Activated gamma-delta T cell treated with anti-CD3 and anti-CD28 coated beads, Interleukin-2, amount 50 U/mL, for 16 hours (primary cell): ENCODE measurements around the gene GOLGA8J.
"Not testable (repeated sequence)": the region's sequence is repeated elsewhere in the genome, so short reads cannot be mapped to it uniquely, and the experiment has no call there.

Source experiments
- DNase-seq: peaks from one replicate; pipeline ENCODE4 v3.0.0-alpha.2; 2020; ENCODE audit warnings: low read depth

Gene GOLGA8J, protein sequence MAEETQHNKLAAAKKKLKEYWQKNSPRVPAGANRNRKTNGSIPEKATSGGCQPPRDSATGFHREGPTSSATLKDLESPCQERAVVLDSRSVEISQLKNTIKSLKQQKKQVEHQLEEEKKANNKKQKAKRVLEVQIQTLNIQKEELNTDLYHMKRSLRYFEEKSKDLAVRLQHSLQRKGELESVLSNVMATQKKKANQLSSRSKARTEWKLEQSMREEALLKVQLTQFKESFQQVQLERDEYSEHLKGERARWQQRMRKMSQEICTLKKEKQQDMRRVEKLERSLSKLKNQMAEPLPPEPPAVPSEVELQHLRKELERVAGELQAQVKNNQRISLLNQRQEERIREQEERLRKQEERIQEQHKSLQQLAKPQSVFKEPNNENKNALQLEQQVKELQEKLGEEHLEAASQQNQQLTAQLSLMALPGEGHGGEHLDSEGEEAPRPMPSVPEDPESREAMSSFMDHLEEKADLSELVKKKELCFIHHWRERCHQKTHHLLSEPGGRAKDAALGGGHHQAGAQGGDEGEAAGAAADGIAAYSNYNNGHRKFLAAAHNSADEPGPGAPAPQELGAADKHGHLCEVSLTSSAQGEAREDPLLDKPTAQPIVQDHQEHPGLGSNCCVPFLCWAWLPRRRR

DNA sequence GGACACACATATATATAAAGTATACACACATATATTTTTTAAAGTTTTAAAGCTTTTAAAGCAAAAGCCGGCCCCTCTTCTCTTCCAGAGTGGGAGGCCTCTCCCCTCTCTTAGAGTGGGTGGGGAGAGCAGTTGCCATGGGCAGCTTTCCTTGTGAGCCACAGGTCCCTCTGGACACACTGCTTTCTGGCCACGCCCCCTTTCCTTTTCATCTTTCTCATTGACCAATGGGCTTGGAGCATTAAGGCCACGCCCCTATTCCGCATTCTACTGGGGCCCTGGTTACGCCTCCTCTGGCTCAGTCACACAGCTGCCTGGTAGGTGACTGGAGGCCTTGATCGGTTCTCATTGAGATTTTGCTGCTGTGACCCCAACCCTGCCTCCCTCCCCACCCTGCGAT, at the start of gene GOLGA8J:
Gene GOLGA8J, plus strand, starts transcription at position 301 of the 400 bp plus-strand sequence. Its CDS starts 98 bp downstream, at position 399.
- DNase-seq, result not testable (repeated sequence)

DNA sequence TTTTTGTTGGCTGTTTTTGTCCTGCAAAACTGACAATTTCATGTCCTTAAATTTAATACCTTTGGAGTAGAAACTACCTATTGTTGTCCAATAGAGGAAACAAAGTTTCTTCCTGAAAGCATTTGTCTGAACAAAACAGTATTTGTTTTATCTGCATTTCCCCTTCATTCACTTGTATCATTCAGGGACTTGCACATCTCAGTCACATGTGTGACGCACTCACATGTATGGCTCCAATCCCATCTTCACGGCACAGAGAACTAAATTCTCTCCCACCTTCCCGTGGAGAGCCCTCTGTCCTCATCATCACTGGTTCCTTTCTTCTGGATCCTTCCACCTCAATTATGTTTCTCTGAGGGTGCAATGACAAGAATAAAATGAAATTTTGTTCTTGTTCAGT, 49.5 kb upstream of the GOLGA8J start:
- DNase-seq, result no peak

- DNase-seq, result no peak
These were observed 49.0 kb upstream of the GOLGA8J start for GRCh38 chr15:30033763-30034162.

DNA sequence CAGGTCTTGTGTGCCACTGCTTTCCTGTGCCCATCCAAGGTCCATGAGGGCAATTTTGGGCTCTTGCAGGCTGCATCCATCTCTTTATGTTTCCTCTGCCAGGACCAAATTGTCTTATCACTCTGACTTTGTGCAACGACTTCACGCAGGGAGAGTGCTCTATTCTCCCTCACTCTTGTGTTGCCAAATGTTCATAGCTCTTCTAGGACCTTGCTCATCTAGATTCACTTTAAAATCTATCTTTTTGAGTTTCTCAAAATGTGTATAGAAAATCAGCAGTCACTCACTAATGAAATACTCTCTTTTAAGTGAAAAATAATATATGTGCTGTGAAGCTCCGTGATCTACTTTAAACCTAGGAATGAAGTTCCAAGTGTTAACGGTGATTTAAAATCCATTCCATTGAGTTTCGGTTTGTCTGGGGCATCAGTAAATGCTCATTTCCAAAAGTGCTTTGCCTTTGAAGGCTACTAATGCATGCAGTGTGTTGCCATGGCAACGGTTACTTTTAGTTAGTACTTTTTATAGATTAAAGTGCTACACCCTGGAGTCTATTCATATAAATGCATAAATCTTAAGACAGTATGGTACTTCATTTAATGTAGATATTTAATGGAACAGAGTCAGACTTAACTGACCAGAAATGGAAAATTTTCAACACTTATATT, 46.6 kb upstream of the GOLGA8J start:
- DNase-seq, result no peak

DNA sequence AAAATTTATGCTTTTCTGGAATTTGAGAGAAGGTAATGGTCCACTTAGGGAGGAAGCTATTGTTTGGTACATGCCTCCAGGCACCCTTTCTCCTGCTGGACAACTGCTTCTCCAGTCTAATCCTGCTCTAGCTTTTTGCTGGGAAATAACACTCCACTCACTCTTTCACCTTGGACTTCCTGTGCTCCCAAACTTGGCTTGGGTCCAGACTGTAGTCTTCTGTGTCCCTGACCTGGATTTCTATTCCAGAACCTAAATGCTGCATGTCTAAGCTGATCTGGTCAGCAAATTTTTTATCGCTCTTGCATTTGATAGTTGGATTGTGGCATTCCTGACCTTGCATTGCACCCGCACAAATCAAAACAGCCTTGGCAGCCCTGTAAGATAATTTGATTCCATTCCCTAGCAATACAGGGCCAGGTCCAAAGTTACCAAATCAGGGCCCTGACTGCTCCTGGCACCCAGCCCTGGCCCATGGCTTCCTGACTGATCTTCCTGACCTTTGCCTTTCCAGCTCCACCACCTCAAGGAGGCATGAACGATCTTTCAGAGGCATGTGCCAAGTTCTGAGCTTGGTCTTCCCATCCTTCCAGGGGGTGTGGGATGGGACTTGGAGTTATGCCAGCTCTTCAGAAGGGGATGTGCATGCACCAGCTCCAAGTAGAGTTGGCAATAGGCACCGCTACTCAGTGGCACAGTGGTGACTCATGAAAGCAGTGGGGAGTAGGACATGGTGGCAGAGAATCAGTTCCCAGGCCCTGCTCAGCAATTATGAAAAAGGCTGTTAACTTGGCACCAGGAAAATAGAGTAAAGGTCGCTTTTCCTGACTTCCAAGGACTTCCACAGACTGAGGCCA, 43.9 kb upstream of the GOLGA8J start:
- no peak for DNase-seq

GRCh38 chr15:30041868-30042267, 40.9 kb upstream of the GOLGA8J start:
- DNase-seq, result no peak

DNA sequence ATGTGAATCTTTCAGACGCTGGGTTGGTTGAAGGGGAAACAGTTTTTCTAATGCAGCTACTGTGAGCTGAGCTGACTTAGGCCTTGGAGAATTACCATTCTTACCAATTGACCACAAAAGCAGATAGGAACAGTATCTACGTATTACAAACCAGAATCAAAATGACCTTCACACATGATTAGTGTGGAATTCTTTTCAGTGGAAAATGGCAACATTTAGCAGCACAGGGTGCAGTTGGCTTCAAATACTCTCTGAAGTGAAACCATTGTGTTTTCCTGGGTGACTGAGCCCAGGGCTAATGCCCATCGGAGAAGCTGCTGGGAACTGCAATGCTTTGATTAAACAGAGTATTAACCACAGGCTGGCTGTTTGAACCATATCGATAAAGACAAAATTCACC, 40.2 kb upstream of the GOLGA8J start:
- no peak for DNase-seq

DNA sequence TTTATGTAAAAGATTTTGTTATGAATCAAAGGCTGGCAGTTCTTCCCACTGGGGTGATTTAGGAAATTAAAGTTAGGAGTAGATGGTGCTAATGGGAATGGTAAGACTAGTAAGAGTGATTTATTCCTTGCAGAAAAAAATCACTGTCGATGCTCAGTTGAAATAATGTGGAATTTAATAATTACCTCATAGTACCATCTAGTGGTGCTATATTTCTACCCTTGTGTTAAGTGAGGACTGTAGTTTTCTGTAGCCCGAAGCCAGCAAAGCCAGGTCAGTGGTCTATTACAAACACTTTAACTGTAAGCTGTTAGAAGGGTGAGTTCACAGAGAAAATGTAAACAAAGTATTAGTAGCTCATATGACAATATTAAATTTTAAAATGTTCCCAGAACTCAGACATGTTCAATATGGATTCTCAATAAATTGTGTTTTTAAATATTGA, 39.5 kb upstream of the GOLGA8J start:
- no peak for DNase-seq

DNA sequence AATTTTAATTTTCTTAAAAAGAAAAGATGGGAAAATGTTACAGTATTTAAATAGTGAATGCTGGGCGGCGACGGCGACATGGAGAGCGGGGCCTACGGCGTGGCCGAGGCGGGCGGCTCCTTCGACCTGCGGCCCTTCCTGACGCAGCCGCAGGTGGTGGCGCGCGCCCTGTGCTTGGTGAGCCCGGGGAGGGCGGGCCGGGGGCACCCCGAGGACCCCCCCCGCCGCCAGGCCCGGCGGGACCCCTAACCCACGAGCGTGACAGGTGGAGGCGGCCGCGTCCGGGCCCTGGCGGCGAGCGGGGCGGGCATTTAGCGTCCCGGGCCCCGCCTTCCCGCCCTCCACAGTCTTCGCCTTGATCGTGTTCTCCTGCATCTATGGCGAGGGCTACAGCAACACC, 38.4 kb upstream of the GOLGA8J start:
- DNase-seq, result no peak

DNA sequence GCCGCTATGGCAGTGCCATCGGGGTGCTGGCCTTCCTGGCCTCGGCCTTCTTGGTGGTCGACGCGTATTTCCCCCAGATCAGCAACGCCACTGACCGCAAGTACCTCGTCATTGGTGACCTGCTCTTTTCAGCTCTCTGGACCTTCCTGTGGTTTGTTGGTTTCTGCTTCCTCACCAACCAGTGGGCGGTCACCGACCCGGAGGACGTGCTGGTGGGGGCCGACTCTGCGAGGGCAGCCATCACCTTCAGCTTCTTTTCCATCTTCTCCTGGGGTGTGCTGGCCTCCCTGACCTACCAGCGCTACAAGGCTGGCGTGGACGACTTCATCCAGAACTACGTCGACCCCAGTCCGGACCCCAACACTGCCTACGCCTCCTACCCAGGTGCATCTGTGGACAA, 37.9 kb upstream of the GOLGA8J start:
- not testable (repeated sequence) for DNase-seq

GRCh38 chr15:30045248-30046041, 37.3 kb upstream of the GOLGA8J start:
- DNase-seq, result not testable (repeated sequence)

- DNase-seq, result no peak
These were observed 36.3 kb upstream of the GOLGA8J start for GRCh38 chr15:30046430-30046829.

- DNase-seq, result no peak
These were observed 27.2 kb upstream of the GOLGA8J start for GRCh38 chr15:30055604-30056003.

DNA sequence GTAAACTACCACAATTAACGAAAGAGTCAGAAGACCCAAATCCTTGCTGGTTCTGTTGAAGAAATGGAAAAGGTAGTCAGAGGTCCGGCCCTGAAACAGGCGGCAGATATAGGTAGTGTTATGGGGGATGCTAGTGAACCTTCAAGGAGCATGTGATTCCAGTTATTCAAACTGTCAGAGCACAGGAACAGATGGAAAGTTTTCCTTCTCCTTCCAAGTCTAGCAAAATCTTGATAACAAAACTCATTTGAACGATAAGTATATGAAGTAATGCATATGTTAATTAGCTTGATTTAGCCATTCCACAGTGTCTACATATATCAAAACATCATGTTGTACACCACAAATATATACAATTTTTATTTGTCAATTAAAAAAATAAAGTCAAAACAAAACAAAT, 26.6 kb upstream of the GOLGA8J start:
- DNase-seq, result no peak

- no peak for DNase-seq
These were observed 23.0 kb upstream of the GOLGA8J start for GRCh38 chr15:30059771-30060170.

DNA sequence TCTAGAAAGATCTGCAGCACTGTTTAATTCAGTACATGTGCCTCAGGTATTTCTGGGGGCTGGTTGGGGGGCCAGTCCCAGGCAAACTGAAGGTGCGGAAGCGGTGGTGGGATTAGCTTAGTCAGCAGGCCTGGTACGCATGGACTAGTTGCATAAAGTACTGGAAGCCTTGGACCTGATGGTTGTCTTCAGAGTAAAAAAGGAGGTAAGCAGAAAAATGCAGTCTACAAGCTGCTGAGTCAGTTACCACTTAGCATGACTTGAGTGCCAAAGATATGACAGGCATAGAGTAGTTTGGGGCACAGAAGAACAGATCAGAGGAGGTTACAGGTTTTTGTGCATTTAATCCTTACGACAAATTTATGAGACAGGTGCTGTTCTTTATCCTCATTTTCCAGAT, 19.9 kb upstream of the GOLGA8J start:
- DNase-seq, result no peak

GRCh38 chr15:30063835-30064546, 18.8 kb upstream of the GOLGA8J start:
- DNase-seq, result no peak

GRCh38 chr15:30065025-30065801, 17.5 kb upstream of the GOLGA8J start:
- DNase-seq, result no peak

- DNase-seq, result no peak
These were observed 14.4 kb upstream of the GOLGA8J start for GRCh38 chr15:30068326-30068725.

DNA sequence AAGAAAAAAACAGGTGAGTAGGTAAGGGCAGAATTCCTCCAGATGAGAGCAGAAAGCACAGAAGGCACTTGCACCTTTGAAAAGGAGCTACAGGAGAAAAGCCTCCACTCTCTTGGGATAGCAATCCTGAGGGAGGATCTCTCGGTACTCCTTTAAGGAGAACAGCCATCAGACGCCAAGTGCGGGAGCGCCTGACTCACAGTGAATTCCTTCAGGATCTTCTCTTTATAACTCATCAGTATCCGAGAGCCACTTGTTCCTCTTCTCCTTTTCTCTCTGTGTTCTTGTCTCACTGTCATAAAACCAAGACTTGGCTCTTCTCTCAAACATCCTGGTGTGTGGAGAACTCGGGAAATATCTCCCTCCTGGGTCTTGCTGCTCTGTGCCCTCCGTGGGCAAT, 10.1 kb upstream of the GOLGA8J start:
- no peak for DNase-seq
